Measurements from ENCODE around the gene C3. TPM values are rescaled to one million over a fixed set of nuclear protein-coding genes. Genes with fewer than 3 reads are reported as not detected.

C3 gene
- total and polyA plus RNA-seq, 2 experiments from 2014 or later, result 556 to 563 TPM

GRCh38 chr19:6718111-6718740, 2.2 kb downstream of the C3 start:
- H3K4me2 ChIP-seq, result no peak overlapping the region
- no peaks in the 10 kb centered on the region for H4K20me1 ChIP-seq (ENCODE audit: insufficient read depth, poor library complexity, severe bottlenecking)
- H3K9me2 ChIP-seq (replicated peaks; ENCODE audit: insufficient read depth), result no peaks in the 10 kb centered on the region
- peaks cover 13% of the 10 kb centered on the region for H3K4me1 ChIP-seq (ENCODE audit: insufficient read depth)
- WGBS (ENCODE audit: low lambda C conversion rate, missing lambda C conversion rate), result 83% methylated on average over 14 of the region's 23 CpGs
- no peak for DNase-seq (ENCODE audit: low spot score)
- no peaks in the 10 kb centered on the region for H3K9me3 ChIP-seq (ENCODE audit: low read depth)
- no peaks in the 10 kb centered on the region for H3K27me3 ChIP-seq
- no peak for TF ChIP-seq CTCF (IDR thresholded peaks at IDR 0.05; ENCODE audit: poor library complexity)
- no peak for TF ChIP-seq EZH2 (IDR thresholded peaks at IDR 0.05; ENCODE audit: borderline replicate concordance)
- no peak for TF ChIP-seq EZH2phosphoT487 (IDR thresholded peaks at IDR 0.05; ENCODE audit: low read depth, severe bottlenecking, unreplicated experiment)
- H2AFZ ChIP-seq, result no peak overlapping the region
- H3K27ac ChIP-seq, result no peak overlapping the region
- H3K4me3 ChIP-seq, result no peak overlapping the region
- H3K36me3 ChIP-seq (replicated peaks; ENCODE audit: insufficient read depth, low read depth), result no peaks in the 10 kb centered on the region
- no peaks in the 10 kb centered on the region for H3K79me2 ChIP-seq

GRCh38 chr19:6717441-6717971, 2.9 kb downstream of the C3 start:
- Histone ChIP-seq H3K4me1 (ENCODE audit: insufficient read depth) (peaks cover 7% of the 10 kb centered on the region), H3K4me2 (no peak overlapping the region), H3K79me2 (no peaks in the 10 kb centered on the region), H3K27me3 (no peaks in the 10 kb centered on the region), H3K9me2 (replicated peaks; ENCODE audit: insufficient read depth) (no peaks in the 10 kb centered on the region), H3K36me3 (replicated peaks; ENCODE audit: insufficient read depth, low read depth) (no peaks in the 10 kb centered on the region), H3K4me3 (no peak overlapping the region), H3K27ac (no peak overlapping the region), H3K9me3 (ENCODE audit: low read depth) (no peaks in the 10 kb centered on the region), H2AFZ (no peak overlapping the region), H4K20me1 (ENCODE audit: insufficient read depth, poor library complexity, severe bottlenecking) (no peaks in the 10 kb centered on the region)
- DNase-seq (ENCODE audit: low spot score), result no peak
- 95% methylated on average over 4 of the region's 4 CpGs for WGBS (ENCODE audit: low lambda C conversion rate, missing lambda C conversion rate)
- TF ChIP-seq EZH2 (IDR thresholded peaks at IDR 0.05; ENCODE audit: borderline replicate concordance), result no peak
- no peak for TF ChIP-seq CTCF (IDR thresholded peaks at IDR 0.05; ENCODE audit: poor library complexity)

DNA sequence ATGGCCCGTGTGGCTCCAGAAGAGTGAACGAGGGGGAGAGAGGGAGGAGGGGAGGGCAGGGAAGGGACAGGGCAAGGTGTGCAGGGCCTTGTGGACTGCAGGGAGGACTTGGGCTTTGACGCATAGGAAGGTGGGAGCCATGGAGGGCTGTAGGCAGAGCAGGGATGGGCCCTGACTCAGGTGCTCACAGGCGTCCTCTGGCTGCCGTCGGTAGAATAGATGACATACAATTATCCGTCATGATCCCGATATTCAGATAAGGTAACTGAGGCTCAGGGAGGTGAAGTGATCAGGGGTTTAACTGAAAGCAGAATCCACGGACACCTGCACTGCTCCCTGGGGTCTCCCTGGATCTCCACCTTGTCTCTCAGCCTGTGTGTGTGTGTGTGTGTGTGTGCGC, 3.4 kb downstream of the C3 start:
- no peak for DNase-seq (ENCODE audit: low spot score)
- no peaks in the 10 kb centered on the region for H3K9me2 ChIP-seq (replicated peaks; ENCODE audit: insufficient read depth)
- H4K20me1 ChIP-seq (ENCODE audit: insufficient read depth, poor library complexity, severe bottlenecking), result no peaks in the 10 kb centered on the region
- no peaks in the 10 kb centered on the region for H3K9me3 ChIP-seq (ENCODE audit: low read depth)
- H3K4me3 ChIP-seq, result no peak overlapping the region
- no peak overlapping the region for H2AFZ ChIP-seq
- H3K4me1 ChIP-seq (ENCODE audit: insufficient read depth), result peaks cover 7% of the 10 kb centered on the region
- WGBS (ENCODE audit: low lambda C conversion rate, missing lambda C conversion rate), result 74% methylated on average over 9 of the region's 10 CpGs
- no peak overlapping the region for H3K4me2 ChIP-seq
- no peak overlapping the region for H3K27ac ChIP-seq
- H3K79me2 ChIP-seq, result no peaks in the 10 kb centered on the region
- H3K27me3 ChIP-seq, result no peaks in the 10 kb centered on the region
- no peaks in the 10 kb centered on the region for H3K36me3 ChIP-seq (replicated peaks; ENCODE audit: insufficient read depth, low read depth)
- no peak for TF ChIP-seq EZH2phosphoT487 (IDR thresholded peaks at IDR 0.05; ENCODE audit: low read depth, severe bottlenecking, unreplicated experiment)
- TF ChIP-seq EZH2 (IDR thresholded peaks at IDR 0.05; ENCODE audit: borderline replicate concordance), result no peak
- TF ChIP-seq CTCF (IDR thresholded peaks at IDR 0.05; ENCODE audit: poor library complexity), result no peak

Data from hepatocyte (in vitro differentiated cells).